ENCODE results near the gene NIT1. TPM values are rescaled to one million over a fixed set of nuclear protein-coding genes. Genes with fewer than 3 reads are reported as not detected.
A peak's percentile ranks its signal among the peaks of the same experiment; 100 is the strongest.

The NIT1 gene
- total and polyA plus RNA-seq, 8 donors = 17.9 to 48.4 (median 20.1) TPM

DNA sequence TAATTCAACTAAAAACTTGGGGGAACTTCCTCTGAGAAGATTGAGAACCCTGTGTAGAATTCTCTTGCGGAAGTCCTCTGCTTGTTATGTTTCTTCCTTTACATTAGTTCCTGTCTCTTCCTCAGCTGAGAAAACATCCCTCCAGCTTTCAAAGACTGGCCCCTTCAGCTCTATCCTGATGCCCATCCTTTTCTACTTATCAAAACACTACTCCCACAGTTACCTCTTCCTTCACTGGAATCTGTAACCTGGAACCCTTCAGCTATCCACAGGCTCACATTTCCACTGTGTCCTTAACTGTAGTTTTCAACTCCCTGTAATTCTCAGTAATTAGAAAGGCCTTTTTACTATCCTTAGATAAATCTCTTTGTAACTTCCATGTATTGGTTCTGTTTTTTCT lies 20.5 kb downstream of the NIT1 start:
- Histone ChIP-seq H3K4me3 (no peak overlapping the region), H3K9me3 (no peaks in the 10 kb centered on the region), H3K36me3 (no peaks in the 10 kb centered on the region), H3K4me1 (peaks cover 0 to 9% (median 0%) of the 10 kb centered on the region in 3 donors), H3K27ac (no peak overlapping the region), H3K27me3 (no peaks in the 10 kb centered on the region)
- no peak for ATAC-seq
- intact Hi-C loops (cut with DNase I) = loop anchor here in 1 of 3 donors (10.0 kb wide), 1 partner anchor 304 kb away; no protein-coding TSS in a partner anchor
- FAIRE-seq = no peak
- 86 to 88% methylated on average over 1 of the region's 1 CpG for WGBS, 2 donors
- no peak for DNase-seq
- TF ChIP-seq, protein P1, sequence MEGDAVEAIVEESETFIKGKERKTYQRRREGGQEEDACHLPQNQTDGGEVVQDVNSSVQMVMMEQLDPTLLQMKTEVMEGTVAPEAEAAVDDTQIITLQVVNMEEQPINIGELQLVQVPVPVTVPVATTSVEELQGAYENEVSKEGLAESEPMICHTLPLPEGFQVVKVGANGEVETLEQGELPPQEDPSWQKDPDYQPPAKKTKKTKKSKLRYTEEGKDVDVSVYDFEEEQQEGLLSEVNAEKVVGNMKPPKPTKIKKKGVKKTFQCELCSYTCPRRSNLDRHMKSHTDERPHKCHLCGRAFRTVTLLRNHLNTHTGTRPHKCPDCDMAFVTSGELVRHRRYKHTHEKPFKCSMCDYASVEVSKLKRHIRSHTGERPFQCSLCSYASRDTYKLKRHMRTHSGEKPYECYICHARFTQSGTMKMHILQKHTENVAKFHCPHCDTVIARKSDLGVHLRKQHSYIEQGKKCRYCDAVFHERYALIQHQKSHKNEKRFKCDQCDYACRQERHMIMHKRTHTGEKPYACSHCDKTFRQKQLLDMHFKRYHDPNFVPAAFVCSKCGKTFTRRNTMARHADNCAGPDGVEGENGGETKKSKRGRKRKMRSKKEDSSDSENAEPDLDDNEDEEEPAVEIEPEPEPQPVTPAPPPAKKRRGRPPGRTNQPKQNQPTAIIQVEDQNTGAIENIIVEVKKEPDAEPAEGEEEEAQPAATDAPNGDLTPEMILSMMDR (IDR thresholded peaks at IDR 0.05) = no peak

DNA sequence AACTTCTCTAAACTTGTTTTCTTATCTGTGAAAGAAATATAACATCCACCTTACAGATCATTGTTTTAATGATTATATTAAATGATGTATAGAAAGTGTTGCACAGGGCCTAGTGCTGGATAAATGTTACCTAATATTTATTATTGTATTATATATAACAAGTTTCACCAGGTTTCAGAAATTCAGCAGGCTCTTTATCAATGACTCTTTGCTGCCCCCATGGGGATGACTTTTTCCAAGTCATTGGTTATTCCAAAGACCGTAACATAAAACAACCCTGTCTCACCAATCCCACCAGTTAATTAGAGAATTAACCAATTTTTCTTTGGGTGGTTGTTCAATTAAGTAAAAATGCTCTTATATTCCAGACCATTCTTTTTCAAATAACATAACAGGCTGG lies 21.9 kb downstream of the NIT1 start:
- TF ChIP-seq, protein P1 (IDR thresholded peaks at IDR 0.05) = peak in 2 of 4 donors; percentile 43 to 47
- H3K9me3 ChIP-seq = no peaks in the 10 kb centered on the region
- H3K4me1 ChIP-seq = no peaks in the 10 kb centered on the region
- no peaks in the 10 kb centered on the region for H3K27me3 ChIP-seq
- H3K36me3 ChIP-seq = no peaks in the 10 kb centered on the region
- no peak overlapping the region for H3K4me3 ChIP-seq
- intact Hi-C loops (cut with DNase I) = loop anchor here in 1 of 3 donors (10.0 kb wide), 2 partner anchors 135 to 305 kb away; no protein-coding TSS in a partner anchor
- DNase-seq (peak in 1 of 6 donors; percentile 55), ATAC-seq (peak; percentile 74 to 88 (median 80)), FAIRE-seq (no peak)
- WGBS, 2 donors = 8 to 11% methylated on average over 1 of the region's 1 CpG
- H3K27ac ChIP-seq = no peak overlapping the region

GRCh38 chr1:161140755-161141400 lies 23.0 kb downstream of the NIT1 start:
- Histone ChIP-seq H3K27me3 (no peaks in the 10 kb centered on the region), H3K4me3 (no peak overlapping the region), H3K4me1 (no peaks in the 10 kb centered on the region), H3K9me3 (no peaks in the 10 kb centered on the region), H3K27ac (no peak overlapping the region), H3K36me3 (no peaks in the 10 kb centered on the region)
- no peak for ATAC-seq
- WGBS, 2 donors = 89 to 93% methylated on average over 29 of the region's 29 CpGs
- DNase-seq = no peak
- FAIRE-seq = no peak
- TF ChIP-seq, protein P1 (IDR thresholded peaks at IDR 0.05) = no peak
- intact Hi-C loops (cut with DNase I) = loop anchor here in 1 of 3 donors (10.0 kb wide), 1 partner anchor 136 kb away; no protein-coding TSS in a partner anchor

DNA sequence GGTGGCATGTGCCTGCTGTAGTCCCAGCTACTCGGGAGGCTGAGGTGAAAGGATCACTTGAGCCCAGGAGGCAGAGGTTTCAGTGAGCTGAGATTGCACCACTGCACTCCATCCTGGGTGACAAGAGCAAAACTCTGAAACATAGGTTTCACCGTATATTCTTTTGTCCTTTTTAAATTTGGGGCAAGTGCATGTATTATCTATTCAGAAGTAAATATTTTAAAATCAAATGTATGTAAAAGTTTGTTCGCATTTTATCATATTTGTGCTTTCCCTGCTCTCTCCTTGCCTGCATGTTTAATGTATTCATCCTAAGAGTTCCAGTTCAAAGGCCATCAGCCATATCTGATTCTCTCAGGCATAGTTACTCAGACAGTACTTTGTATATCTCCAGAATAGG lies 27.9 kb downstream of the NIT1 start:
- Histone ChIP-seq H3K9me3 (no peaks in the 10 kb centered on the region), H3K27me3 (no peaks in the 10 kb centered on the region), H3K4me3 (no peak overlapping the region), H3K36me3 (no peaks in the 10 kb centered on the region), H3K4me1 (no peaks in the 10 kb centered on the region), H3K27ac (no peak overlapping the region)
- WGBS, 2 donors = 74 to 82% methylated on average over 3 of the region's 3 CpGs
- TF ChIP-seq, protein P1 (IDR thresholded peaks at IDR 0.05) = no peak
- ATAC-seq (no peak), FAIRE-seq (no peak), DNase-seq (no peak)
- intact Hi-C loops (cut with DNase I) = loop anchor here in 1 of 3 donors (10.0 kb wide), 1 partner anchor 141 kb away; no protein-coding TSS in a partner anchor

DNA sequence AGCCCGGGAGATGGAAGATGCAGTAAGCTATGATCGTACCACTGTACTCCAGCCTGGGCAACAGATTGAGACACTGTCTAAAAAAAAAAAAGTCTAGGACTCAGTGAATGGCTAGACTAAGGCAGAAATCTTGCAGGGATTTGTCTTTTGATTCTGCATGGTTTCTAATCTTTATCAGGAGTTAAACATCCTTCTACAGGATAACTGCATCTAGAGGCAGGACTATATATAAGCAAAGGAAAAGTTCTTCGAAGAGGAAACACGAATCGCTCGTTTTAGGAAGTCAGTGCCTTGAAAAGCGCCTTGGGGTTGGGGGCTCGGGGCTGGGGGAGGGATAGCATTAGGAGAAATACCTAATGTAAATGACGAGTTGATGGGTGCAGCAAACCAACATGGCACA lies 35.3 kb downstream of the NIT1 start:
- no peaks in the 10 kb centered on the region for H3K9me3 ChIP-seq
- peaks cover 2 to 8% (median 8%) of the 10 kb centered on the region in 3 donors for H3K4me1 ChIP-seq
- ATAC-seq = peak; percentile 3 to 11 (median 6)
- H3K27ac ChIP-seq = peak overlapping the region; percentile 90 to 98 (median 97)
- FAIRE-seq = no peak
- H3K4me3 ChIP-seq = peak overlapping the region; percentile 58 to 69 (median 60)
- no peak for DNase-seq
- intact Hi-C loops (cut with DNase I) = no loop called here
- TF ChIP-seq, protein P1 (IDR thresholded peaks at IDR 0.05) = no peak
- 23 to 24% methylated on average over 9 of the region's 9 CpGs for WGBS, 2 donors
- H3K36me3 ChIP-seq = no peaks in the 10 kb centered on the region
- H3K27me3 ChIP-seq = no peaks in the 10 kb centered on the region
